Caco-2 (cell line): Measurements from ENCODE around the gene PTPRN2. TPM values are rescaled to one million over a fixed set of nuclear protein-coding genes. Genes with fewer than 3 reads are reported as not detected.

Experiments used
- BruUV-seq: library from RNA; stranded (reverse); fragments of 400-500 nt; replicated peaks from 2 replicates; lab custom pipeline; 2021; lab: Mats Ljungman, UMichigan
- CTCF ChIA-PET: fragments of 300-600 bp; sonication (Branson Sonifier 250); formaldehyde crosslinking; loops from one replicate; lab custom pipeline; 2022; ENCODE audit warnings: antibody characterized with exemption; lab: Charles Lee
- POLR2A ChIA-PET: fragments of 300-600 bp; sonication (Branson Sonifier 250); formaldehyde crosslinking; loops from one replicate; lab custom pipeline; 2022; ENCODE audit warnings: antibody characterized with exemption; lab: Charles Lee
- DNase-seq, 2 experiments: peaks; one replicate each; pipeline versions ENCODE4 v3.0.0 to v3.0.0-alpha.2; 2020 to 2022
- H3K27me3 ChIP-seq: replicated peaks from 2 replicates; pipeline ENCODE4 v1.6.0; 2011; ENCODE audit warnings: low read length; ENCODE audit not compliant: control insufficient read depth, insufficient read depth
- H3K36me3 ChIP-seq: 2 replicates; pipeline ENCODE4 v1.5.1; 2011; ENCODE audit warnings: low read length; ENCODE audit not compliant: control insufficient read depth, insufficient read depth
- H3K4me1 ChIP-seq: fragments of 250-450 bp; sonication (Bioruptor Pico); 2 replicates; pipeline ENCODE4 v1.5.1; 2020; ENCODE audit warnings: mild to moderate bottlenecking
- H3K4me3 ChIP-seq: 2 replicates; pipeline ENCODE4 v1.5.1; 2011; ENCODE audit warnings: low read depth, mild to moderate bottlenecking, control low read depth, low read length
- H3K9me3 ChIP-seq: fragments of 250-450 bp; sonication (Bioruptor Pico); 2 replicates; pipeline ENCODE4 v1.5.1; 2020; ENCODE audit warnings: mild to moderate bottlenecking, moderate library complexity
- H3K27ac Mint-ChIP-seq: one replicate; pipeline ENCODE4 v1.8.0; 2022; ENCODE audit warnings: mixed read lengths; ENCODE audit not compliant: unreplicated experiment
- H3K27me3 Mint-ChIP-seq: one replicate; pipeline ENCODE4 v1.8.0; 2022; ENCODE audit warnings: mixed read lengths; ENCODE audit not compliant: insufficient read depth, unreplicated experiment
- H3K36me3 Mint-ChIP-seq: one replicate; pipeline ENCODE4 v1.8.0; 2022; ENCODE audit warnings: mild to moderate bottlenecking, mixed read lengths; ENCODE audit not compliant: insufficient read depth, unreplicated experiment
- H3K4me1 Mint-ChIP-seq: one replicate; pipeline ENCODE4 v1.8.0; 2022; ENCODE audit warnings: low read depth, mixed read lengths; ENCODE audit not compliant: unreplicated experiment
- H3K4me3 Mint-ChIP-seq: one replicate; pipeline ENCODE4 v1.8.0; 2022; ENCODE audit warnings: mild to moderate bottlenecking, moderate library complexity, mixed read lengths; ENCODE audit not compliant: unreplicated experiment
- H3K9me3 Mint-ChIP-seq: one replicate; pipeline ENCODE4 v1.8.0; 2022; ENCODE audit warnings: mixed read lengths; ENCODE audit not compliant: unreplicated experiment
- CTCF ChIP-seq, 2 experiments: fragments of 200-600 bp in 1 of 2; IDR thresholded peaks; 1 replicate in 1 of 2; 2 replicates in 1 of 2; pipeline versions ENCODE4 v1.5.1 to v1.8.0; 2011 to 2022; ENCODE audit warnings: antibody characterized with exemption in 1 of 2, control low read depth in 1 of 2, inconsistent platforms in 1 of 2, low read depth in 1 of 2, low read length in 1 of 2, mild to moderate bottlenecking in 1 of 2, moderate library complexity in 1 of 2; ENCODE audit not compliant: insufficient read depth in 1 of 2, severe bottlenecking in 1 of 2, unreplicated experiment in 1 of 2
- intact Hi-C: fragments of 100-400 bp; cut with micrococcal nuclease; formaldehyde crosslinking; loops from one replicate; pipeline ENCODE4 v1.10.0; 2022; ENCODE audit not compliant: unreplicated experiment
- total RNA-seq: library from RNA; stranded (reverse); gene quantifications from 2 replicates; pipeline ENCODE4 v1.2.3, GENCODE V29; 2022

Gene PTPRN2
- total RNA-seq, 1 experiment from 2014 or later, result 1.4 TPM

GRCh38 chr7:158328376-158329013 lies 259.1 kb downstream of the PTPRN2 start:
- intact Hi-C loops, result no loop called here
- POLR2A ChIA-PET, result no interaction called here
- Histone ChIP-seq H3K9me3 (peaks cover 7% of the 10 kb centered on the region; the same call in 1 of the 2 replicates), H3K36me3 (no peaks in the 10 kb centered on the region), H3K4me1 (no peaks in the 10 kb centered on the region), H3K4me3 (no peak overlapping the region), H3K27me3 (no peaks in the 10 kb centered on the region)
- Mint-ChIP-seq H3K36me3 (peaks cover 18% of the 10 kb centered on the region), H3K4me3 (no peak overlapping the region), H3K27me3 (no peaks in the 10 kb centered on the region), H3K4me1 (no peaks in the 10 kb centered on the region), H3K9me3 (peaks cover 51% of the 10 kb centered on the region), H3K27ac (no peak overlapping the region)
- CTCF ChIA-PET, result no interaction called here
- BruUV-seq, result no TSS peak
- TF ChIP-seq CTCF (IDR thresholded peaks at IDR 0.05; ENCODE audit: insufficient read depth in 1 of 2, low read depth in 1 of 2, low read length in 1 of 2, severe bottlenecking in 1 of 2, unreplicated experiment in 1 of 2), result no peak
- no peak for DNase-seq

GRCh38 chr7:158327571-158328180 lies 259.9 kb downstream of the PTPRN2 start:
- no peak overlapping the region for H3K4me3 ChIP-seq
- CTCF ChIA-PET, result no interaction called here
- H3K27ac Mint-ChIP-seq, result no peak overlapping the region

GRCh38 chr7:158327012-158327411 lies 260.6 kb downstream of the PTPRN2 start:
- Histone ChIP-seq H3K4me3 (no peak overlapping the region), H3K9me3 (peaks cover 7% of the 10 kb centered on the region; the same call in 1 of the 2 replicates), H3K4me1 (no peaks in the 10 kb centered on the region), H3K36me3 (no peaks in the 10 kb centered on the region), H3K27me3 (no peaks in the 10 kb centered on the region)
- Mint-ChIP-seq H3K4me1 (no peaks in the 10 kb centered on the region), H3K9me3 (peaks cover 39% of the 10 kb centered on the region), H3K36me3 (peaks cover 5% of the 10 kb centered on the region), H3K27ac (no peak overlapping the region), H3K27me3 (no peaks in the 10 kb centered on the region), H3K4me3 (no peak overlapping the region)
- no TSS peak for BruUV-seq
- no peak for TF ChIP-seq CTCF (IDR thresholded peaks at IDR 0.05; ENCODE audit: insufficient read depth in 1 of 2, low read depth in 1 of 2, low read length in 1 of 2, severe bottlenecking in 1 of 2, unreplicated experiment in 1 of 2)
- POLR2A ChIA-PET, result no interaction called here
- intact Hi-C loops, result no loop called here
- no peak for DNase-seq
- CTCF ChIA-PET, result no interaction called here

More at GRCh38 chr7:158327571-158328180, 259.9 kb downstream of the PTPRN2 start:
- H3K36me3 ChIP-seq, result no peaks in the 10 kb centered on the region
- Mint-ChIP-seq H3K4me1 (no peaks in the 10 kb centered on the region), H3K9me3 (peaks cover 46% of the 10 kb centered on the region), H3K36me3 (peaks cover 12% of the 10 kb centered on the region), H3K4me3 (no peak overlapping the region), H3K27me3 (no peaks in the 10 kb centered on the region)
- intact Hi-C loops, result no loop called here
- BruUV-seq, result no TSS peak
- POLR2A ChIA-PET, result no interaction called here
- no peaks in the 10 kb centered on the region for H3K4me1 ChIP-seq
- no peaks in the 10 kb centered on the region for H3K27me3 ChIP-seq
- DNase-seq, result no peak
- peaks cover 7% of the 10 kb centered on the region; the same call in 1 of the 2 replicates for H3K9me3 ChIP-seq
- TF ChIP-seq CTCF (IDR thresholded peaks at IDR 0.05; ENCODE audit: insufficient read depth in 1 of 2, low read depth in 1 of 2, low read length in 1 of 2, severe bottlenecking in 1 of 2, unreplicated experiment in 1 of 2), result no peak
